Uterus (tissue), 2 donors: ENCODE data around the gene SMIM8.

ENCODE experiments used
- POLR2A ChIP-seq, 2 donors: fragments of 450-650 bp; IDR thresholded peaks; one replicate each; pipeline ENCODE4 v1.6.1; 2016; ENCODE audit warnings: antibody characterized with exemption in 2 of 2, mild to moderate bottlenecking in 1 of 2, moderate library complexity in 1 of 2
- TF ChIP-seq, protein P1 (sequence below), 4 experiments: fragments of 200-600 bp in 2 of 4; fragments of 450-650 bp in 2 of 4; sonication (generic) in 2 of 4; IDR thresholded peaks; one replicate each; pipeline ENCODE4 v1.5.1; 2016 to 2019; ENCODE audit warnings: antibody characterized with exemption in 4 of 4, mild to moderate bottlenecking in 2 of 4, moderate library complexity in 1 of 4

DNA sequence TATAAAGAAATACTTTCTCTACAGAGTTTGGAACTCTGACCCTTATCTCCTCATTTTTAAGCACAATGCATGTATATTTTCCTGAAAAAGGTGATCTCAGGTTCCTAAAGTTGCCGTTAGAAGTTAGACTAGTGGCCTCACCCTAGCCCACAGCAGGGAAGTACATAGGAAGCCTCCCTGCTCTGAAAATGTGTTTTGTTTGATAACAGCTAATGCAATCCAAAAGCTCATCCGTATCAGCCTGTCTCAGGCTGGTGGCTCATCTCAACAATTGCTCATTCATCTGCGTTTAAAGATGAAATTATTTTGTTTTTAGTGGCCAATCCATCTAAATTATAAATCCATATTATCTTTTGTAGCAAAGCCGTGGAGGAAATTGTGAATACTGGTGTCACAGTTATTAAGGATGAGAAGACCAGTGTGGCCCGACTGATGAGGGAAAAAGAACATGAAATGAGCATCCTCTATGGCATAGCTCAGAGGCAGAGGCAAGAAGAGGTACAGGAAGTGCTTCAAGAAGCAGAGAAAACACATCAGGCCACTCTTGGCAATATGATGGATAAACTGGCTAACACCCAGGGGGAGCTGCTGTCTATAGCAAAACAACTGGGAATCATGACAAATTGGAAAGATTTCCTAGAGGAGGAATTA lies 42.3 kb downstream of the SMIM8 start:
- TF ChIP-seq, protein P1, sequence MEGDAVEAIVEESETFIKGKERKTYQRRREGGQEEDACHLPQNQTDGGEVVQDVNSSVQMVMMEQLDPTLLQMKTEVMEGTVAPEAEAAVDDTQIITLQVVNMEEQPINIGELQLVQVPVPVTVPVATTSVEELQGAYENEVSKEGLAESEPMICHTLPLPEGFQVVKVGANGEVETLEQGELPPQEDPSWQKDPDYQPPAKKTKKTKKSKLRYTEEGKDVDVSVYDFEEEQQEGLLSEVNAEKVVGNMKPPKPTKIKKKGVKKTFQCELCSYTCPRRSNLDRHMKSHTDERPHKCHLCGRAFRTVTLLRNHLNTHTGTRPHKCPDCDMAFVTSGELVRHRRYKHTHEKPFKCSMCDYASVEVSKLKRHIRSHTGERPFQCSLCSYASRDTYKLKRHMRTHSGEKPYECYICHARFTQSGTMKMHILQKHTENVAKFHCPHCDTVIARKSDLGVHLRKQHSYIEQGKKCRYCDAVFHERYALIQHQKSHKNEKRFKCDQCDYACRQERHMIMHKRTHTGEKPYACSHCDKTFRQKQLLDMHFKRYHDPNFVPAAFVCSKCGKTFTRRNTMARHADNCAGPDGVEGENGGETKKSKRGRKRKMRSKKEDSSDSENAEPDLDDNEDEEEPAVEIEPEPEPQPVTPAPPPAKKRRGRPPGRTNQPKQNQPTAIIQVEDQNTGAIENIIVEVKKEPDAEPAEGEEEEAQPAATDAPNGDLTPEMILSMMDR (IDR thresholded peaks at IDR 0.05): no peak
- no peak for TF ChIP-seq POLR2A (IDR thresholded peaks at IDR 0.05)
